HK-2 (cell line): ENCODE measurements around the gene EIF4EBP2.

Source experiments
- DNase-seq: peaks from one replicate; pipeline ENCODE4 v3.0.0-alpha.2; 2018; ENCODE audit not compliant: unreplicated experiment

EIF4EBP2 gene

DNA sequence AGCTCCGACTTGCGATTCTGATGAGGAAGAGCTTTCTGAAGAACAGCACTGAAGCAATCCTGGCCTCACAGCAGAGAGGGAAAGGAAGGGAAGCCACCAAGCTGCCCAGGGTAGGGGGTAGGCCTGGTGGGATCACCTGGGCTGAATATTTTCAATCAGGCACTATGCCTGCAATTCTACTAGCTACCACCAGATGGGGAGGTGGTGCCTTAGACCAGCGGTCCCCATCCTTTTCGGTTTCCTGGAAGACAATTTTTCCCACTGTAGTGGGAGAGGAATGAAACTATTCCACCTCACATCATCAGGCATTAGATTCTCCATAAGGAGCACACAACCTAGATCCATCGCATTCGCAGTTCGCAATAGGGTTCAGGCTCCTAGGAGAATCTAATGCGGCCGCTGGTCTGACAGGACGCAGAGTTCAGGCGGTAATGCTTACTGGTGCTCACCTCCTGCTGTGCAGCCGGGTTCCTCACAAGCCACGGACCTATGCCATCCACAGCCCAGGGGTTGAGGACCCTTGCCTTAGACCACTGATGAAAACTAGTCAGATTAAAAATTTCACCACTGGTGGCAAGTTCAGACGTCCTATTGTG, 24.3 kb upstream of the EIF4EBP2 start:
- peak; percentile 16 for DNase-seq

DNA sequence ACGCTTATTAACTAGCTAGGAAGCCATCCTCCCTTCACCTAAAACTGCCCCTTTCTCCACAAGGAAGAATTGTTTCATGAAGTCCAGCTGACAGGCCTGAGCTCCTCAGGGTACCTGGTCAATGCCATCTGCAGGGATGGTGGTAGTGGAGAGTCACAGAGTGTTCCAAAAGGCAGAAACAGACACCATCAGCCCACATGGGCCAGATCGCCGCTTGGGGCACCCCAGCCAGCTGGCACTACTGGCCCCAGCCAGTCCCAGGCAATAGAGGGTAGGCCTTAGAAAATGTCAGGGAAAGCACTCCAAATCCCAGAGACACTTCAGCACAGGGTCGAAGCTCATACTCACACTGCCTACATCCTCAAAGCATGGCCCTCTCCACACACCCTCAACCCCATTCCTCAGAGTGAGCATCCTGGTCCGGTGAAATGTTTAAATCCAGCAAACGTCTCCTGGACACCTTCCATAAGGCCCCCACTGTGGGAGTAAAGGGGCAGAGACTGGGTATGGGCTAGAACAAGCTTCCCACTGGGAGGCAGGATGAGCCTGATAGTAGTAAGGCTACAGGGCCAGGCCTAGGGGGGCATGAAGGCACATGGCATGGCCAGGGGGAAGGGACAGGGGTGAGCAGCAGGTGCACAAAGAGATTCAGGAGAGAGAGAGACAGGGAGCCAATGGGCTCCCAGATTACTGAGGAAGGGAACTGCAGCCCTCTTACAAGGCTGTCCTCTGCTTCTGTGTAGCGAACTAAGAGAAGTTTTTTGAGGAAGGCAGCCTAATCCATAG, 23.4 kb upstream of the EIF4EBP2 start:
- no peak for DNase-seq

DNA sequence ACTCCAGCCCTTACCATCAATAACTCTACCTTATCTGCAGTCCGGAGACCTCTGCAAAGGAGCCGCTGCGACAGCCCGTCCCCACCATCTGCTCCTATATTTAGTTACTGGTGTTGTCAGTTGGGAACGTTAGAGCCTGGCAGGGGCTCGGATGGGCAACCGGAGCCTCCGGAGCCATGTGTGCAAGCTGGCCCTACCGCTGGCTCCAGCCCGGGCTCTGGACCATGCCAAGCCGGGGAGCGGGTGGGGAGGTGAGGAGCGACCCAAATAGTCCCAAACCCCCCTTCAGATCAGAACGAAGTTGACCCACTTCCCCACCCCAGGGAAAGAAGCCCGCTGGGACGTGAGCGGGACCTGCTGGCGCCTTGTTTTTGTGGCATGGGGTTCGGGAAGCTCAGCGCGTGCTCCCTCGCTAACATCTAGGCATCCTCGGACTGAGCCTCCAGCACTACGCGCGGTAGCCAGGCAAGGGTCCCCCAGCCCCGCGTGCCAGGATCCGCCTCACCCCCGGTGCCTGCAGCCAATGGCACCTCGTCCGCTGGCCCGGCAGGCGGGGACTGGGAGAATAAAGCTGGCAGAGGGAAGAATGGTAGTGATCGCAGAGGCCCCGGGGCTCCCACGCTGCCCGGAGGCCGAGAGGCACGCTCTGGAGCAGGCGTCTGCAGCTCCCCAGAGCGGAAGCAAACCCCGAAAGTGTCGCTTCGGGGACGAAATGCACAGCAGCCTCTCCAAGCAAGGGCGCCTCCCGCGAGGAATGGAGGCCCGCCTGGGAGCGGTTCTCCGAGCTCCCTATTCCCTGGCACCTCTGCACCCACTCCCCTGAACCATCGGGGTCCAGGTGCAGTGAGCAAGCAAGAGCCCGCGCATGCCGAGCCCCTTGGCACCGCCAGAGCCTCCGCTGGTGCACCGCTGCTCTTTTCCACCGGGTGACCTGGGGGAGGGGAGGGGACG, 22.2 kb upstream of the EIF4EBP2 start:
- peak; percentile 67 for DNase-seq

DNA sequence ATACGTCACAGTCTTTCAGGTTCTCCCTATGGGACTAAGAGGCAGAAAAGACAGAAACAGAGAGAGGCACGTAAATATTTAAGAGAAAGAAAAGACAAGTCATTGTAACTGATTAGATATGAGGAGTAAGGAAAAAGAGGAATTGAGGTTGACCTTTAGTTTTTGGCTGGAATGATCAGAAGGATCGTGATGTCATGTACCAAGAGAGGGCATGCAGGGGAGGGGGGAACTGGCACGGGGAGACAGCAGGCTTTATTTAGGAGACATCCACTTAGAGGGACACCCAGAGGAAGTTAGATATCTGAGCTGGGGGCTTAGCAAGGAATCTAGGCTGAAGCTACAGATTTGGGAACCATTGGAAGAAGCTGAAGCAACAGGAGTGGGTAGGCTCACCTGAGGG, 12.3 kb upstream of the EIF4EBP2 start:
- no peak for DNase-seq

DNA sequence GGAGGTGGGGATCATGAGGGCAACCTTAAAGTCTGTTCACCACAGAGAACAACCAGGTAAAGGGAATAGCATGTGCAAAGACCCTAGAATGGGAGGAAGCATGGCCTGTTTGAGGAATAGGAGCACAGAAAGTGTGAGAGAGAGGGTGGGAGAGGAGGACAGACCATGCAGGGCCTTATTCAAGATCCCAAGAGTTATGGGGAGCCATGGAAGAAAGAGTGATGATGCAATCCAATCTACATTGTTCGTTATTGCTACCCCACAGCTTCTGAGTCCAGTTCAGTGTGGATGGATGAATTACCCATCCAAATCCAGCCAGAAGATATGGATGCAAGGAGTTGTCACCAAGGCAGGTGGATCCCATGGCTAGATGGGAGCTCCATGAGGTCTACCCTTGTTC, 7.8 kb upstream of the EIF4EBP2 start:
- DNase-seq: no peak

DNA sequence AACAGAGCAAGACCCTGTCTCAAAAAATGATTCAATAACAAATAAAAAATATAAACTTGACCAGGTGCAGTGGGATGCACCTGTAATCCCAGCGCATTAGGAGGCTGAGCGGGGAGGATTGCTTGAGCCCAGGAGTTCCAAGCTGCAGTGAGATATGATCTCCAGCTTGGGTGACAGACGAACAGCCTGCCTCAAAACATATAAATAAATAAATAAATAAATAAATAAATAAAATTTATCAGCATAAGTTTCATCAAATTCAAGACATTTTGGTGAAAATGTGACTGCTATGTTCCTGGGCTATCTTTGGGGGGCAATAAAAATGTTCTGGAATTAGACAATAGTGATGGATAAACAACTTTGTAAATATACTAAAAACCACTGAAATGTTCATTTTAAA, 4.8 kb upstream of the EIF4EBP2 start:
- DNase-seq: no peak

DNA sequence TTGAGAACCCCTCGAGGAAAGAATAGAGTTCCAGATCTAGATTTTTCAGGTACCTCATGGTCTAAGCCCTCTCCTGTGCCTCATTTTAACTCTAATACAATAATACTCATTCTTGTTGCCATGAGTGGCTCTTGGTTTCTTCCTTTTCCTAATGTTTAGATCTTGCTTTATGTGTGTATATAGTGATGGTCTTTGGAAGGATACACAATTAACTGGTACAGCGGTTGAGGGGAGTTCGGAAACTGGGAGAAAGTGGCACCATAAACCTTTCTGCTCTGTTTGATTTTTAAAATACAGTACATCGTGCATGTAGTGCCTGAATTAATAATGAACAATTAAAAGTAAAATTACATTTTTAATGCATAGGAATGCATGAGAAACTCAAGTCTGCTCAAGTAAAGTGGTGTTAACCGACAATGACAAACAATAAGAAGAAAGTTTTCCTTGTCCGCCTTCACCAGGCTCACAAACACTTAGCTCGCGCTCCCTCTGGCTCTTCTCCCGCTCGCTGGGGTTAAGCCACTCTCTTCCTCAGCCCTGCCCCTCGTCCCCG, 386 bp upstream of the EIF4EBP2 start:
- no peak for DNase-seq

DNA sequence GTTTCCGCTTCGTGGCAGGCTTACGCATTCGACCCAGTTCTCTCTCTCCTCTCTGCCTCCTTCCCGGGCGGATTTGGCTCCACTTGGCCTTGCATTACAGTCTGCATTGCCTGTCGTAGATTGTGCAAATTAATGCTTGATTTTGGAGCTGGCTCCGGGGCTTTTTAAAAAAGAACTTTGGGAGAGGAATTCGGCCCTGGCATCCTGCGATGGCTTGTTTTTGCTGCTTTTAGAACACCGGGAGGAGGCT, 767 bp downstream of the EIF4EBP2 start:
- DNase-seq: peak; percentile 45

DNA sequence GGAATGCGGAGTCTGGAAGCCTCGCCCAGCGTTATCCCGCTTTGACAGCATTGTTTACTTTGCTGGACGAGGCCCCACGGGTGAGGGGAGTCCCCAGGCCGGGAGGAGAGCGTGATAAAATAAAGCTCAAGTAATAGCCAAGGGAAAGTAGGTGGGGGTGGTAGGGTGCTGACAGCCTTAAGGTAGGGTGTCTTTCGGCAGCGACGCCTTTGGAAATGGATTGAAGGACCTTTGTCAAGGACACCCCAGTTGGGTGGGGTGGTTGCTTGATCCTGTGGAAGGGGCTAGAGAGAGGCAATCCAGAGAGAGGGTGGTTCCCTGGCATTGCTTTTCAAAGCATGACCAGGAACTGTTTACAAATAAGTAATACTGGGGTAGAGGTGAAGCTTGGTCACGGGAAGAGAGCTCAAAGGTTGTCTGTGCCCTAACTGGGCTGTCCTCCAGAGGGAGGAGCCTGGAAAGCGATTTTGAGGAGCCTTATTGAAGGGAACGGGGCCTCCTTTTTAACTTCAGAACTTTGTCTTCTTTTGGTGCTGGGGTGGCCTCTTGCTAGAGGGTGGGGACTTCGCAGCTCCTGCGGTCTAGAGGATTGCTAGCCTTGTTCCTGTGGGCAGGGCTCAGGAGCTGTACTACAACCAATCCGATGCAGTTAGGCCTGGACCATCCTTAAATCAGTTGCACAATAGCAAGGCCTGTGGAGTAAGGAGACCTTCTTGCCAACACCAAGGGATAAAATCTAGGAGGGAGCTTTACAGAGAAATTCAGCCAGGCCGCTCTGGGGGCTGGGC, 1.3 kb downstream of the EIF4EBP2 start:
- DNase-seq: peak; percentile 65

DNA sequence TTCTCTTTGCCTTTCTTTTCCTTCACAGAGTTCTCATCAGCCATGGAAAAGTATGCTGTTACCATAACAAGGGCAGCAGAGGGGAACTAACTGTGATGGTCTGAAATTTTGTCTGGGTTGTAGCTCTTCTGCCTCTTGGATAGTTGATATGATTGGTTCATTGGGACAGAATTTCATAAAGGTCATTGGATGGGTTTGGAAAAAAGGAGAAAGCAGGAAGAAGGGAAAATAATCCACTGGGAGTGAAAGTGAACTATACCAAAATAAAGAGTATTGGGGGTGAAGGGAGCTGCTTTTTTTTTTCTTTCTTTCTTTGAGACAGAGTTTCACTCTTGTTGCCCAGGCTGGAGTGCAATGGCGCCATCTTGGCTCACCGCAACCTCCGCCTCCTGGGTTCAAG, 5.8 kb downstream of the EIF4EBP2 start:
- DNase-seq: no peak

DNA sequence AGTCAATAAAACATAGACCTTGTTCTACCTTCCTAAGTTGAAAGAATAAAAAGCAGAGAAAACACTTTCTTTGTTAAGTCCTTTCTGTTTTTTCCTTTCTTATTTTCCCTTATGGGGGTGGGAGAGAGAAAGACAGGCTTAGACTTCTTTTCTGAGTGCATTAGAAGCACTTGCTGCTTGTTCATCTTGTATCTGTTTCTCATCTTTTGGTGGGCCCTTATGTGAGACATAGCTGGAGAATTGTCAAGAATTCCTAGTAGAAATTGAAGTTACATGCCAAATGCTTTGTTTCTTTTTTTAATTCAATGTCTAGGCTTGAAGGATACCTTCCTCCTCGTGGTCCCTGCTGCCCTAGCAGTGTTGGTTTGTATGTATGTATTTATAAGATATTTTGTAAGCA, 6.7 kb downstream of the EIF4EBP2 start:
- no peak for DNase-seq

DNA sequence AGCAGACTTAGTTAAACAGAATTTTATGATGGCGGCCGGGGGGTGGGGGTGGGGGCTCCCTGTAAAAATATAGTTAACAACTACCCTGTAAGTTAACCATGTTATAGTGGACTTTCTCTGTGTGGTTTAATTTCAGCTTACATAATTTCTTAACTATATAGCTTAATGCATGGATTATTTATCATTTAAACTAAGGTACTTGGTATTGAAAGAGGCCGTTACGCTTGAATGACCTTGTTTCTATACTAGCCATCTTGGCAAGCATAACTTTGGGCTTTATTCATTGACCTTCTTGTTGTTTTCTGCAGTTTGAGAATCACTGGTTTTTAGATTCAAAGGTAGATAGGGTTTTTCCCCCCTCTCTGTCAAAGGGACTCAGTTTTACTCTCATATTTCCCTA, 8.4 kb downstream of the EIF4EBP2 start:
- DNase-seq: no peak

DNA sequence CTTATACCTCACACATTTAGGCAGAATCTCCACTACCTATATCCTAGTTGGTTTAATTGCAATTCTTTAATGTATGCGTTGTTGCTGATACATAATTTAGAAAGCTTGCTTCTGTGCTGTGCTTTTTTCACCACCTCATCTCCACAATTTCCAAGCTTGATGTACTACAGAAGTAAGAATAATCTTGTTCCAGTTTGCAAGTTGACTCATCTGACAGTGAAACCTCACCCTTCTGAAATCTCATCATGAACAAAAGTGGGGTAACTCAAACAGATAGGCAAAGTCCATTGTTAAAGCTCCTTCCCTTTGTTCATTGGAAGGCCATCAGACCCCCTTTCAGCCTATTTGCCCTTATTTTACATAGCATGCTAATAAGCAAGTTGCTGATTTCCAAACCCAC, 13.6 kb downstream of the EIF4EBP2 start:
- DNase-seq: no peak

DNA sequence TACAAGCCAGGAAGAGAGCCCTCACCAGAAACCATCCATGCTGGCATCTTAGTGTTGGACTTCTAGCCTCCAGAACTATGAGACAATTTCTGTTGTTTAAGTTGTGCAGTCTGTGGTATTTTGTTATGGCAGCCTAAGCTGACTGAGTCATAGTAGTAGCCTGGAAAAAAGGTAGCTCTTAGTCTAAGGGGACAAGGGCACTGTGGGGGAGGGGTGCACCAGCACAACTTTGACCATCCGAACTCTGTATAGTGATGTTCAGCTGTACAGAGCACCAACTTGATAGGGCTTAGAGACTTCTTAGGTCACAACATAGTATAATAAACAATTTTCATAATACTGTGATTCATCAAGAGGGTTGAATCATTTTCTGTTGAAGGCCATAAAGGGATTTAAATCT, 14.3 kb downstream of the EIF4EBP2 start:
- no peak for DNase-seq

DNA sequence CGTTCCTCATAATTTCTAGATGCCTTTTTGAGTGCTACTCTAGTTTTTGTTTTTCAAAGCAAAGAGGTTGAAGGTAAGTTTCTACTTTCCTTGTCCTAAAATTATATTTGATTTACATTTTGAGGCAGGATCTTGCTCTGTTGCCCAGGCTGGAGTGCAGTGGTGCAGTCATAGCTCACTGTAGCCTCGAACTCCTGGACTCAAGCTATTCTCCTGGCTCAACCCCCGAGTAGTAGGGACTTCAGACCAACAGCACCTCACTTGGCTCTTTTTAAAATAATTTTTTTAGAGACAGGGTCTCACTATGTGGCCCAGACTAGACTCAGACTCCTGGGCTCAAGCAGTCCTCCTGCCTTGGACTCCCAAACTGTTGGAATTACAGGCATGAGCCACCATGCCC, 14.8 kb downstream of the EIF4EBP2 start:
- DNase-seq: no peak

DNA sequence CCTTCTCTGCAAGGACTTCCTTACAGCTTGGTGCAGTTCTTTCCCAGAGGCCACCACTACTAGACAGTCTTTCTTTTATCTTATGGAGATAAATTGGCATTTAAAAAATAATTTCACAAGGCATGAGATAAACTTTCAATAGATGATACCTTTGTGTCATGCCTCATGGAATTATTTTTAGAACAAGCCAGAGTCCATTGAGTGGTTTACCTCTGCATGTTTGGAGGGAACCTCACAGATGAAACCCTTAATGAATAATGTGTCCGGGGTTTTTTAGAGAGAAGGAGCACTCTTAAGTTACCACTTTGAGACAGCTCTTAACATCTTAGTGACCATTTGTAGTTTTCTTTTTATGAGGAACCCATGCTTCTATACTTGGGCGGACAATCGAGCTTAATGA, 20.4 kb downstream of the EIF4EBP2 start:
- DNase-seq: no peak

DNA sequence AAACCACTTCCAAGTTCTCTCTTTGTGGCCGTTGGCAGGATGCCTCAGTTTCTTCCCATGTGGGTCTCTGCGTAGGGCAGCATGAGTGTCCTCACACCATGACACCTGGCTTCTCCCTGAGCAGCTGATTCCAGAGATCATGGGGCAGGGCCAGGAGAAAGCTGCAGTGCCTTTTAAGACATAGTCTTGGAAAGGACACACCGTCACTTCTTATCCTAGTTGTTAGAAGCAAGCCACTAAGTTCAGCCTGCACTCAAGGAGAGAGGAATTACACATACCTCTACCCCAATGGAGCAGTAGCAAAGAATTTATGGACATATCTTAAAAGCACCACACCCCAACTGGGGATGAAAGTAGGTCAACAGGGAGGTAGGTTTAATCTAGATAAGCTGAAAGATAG, 21.2 kb downstream of the EIF4EBP2 start:
- no peak for DNase-seq

DNA sequence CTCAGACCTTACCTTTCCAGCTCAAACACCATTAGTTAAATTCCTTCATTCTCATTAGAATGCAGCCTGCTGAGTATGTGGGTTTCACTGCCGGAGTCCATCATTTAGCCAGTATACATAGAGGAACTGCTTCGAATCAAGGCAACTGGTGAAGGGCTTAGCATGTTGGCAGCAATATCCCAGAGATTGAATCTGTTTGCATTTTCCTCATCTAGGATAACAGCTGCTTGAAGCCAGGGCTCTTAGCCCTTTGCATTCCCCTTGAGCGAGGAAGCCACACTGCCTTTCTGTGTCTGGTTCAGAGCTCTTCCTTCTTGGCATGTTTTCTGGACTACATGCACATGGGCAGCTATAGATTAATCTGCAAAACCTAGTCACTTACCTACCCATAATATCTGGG, 22.9 kb downstream of the EIF4EBP2 start:
- no peak for DNase-seq

DNA sequence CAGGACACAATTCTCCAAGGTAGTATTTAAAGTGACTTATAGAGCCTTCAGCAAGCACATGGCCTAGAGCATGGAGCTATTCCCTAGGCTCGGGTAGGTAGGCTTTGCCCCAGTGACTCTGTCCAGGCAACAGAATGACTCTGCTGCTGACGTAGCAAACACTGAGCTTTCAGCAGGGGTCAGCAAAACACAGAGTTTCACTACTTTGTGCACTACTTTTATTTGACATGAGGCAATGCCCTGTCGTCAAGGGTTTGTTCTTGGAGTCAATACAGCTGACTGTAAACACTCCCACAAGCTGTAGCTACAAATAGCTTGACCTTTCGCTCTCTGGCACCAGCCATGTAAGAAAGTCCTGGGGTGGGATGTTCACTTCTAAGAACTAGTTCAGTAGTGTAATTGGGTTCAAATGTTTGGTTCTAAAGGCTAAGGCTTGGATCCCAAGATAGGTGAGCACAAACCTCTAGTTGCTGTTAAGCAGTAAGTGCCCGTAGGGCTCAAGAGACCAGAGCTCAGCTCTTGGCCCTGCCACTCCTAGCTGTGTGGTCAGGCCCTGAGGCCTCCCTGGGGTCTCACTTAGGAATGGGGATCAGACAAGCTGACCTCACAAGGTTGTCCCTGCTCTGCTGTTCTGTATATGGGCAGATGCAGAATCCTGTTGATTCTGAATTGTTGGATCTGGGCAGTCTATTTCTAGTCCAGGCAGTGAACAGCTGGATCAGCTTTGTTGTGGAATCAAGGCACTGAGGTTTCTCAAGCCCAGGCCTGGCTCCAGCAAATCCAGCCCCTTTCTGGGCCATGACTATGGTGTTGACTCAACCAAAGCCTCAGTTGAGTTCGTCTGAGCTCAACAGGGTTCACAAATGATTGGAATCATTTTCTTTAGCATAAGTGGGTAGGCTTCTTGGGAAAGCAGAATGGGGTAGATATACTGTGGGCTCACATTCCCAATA, 26.8 kb downstream of the EIF4EBP2 start:
- no peak for DNase-seq

DNA sequence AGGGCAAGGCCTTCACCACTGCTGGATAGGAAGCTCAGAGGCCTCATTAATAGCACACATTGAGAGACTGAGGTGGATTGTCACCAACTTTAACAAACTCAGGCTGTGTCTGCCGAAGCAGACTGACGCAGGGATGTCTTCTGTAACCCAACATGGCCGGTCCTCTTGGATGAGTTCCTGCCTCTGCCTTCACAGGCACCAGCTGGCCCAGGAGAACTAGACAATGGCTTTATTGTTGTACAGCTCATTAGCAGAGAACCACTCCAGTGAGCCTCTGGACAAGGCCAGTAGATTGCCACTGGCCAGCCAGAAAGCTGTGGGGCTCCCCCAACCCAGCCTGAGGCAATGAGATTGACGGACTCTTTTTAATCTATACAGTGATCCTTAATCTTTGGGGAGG, 28.2 kb downstream of the EIF4EBP2 start:
- DNase-seq: no peak
